Measurements from ENCODE around the gene NXPH4. TPM values are rescaled to one million over a fixed set of nuclear protein-coding genes. Genes with fewer than 3 reads are reported as not detected.

The NXPH4 gene
- total and polyA plus RNA-seq, 9 donors: 0.13 to 0.20 TPM; not detected in 7

DNA sequence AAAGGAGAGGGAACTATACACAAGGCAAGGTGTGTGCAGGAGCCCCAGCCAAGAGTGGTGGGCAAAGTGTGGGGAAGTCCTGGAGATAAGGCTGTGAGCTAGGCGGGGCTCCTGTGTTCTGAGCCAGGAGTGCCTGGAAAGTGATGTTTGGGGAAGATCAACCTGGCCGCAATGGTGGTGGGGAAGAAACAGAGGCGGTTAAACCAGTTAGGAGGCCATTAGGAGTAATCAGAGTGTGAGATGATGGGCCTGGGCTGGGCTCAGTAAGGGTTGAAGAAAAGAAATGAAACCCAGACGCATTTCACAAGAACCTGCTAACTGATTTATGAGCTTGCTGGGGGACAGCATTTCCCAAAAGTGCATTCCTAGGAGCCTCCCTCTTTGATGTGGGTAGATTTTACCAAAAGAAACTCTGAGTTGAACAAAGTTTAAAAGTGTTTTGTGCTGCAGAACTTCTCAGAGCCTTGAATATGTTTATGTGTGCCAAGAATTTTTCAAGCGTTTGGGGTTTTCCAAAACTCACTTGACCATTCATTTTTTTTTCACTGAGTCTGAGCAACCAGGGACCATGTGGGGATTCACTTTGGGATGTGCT, 34.9 kb upstream of the NXPH4 start:
- Histone ChIP-seq H3K27me3 (no peaks in the 10 kb centered on the region), H3K27ac (no peak overlapping the region), H3K36me3 (peaks cover 2% of the 10 kb centered on the region), H3K4me1 (ENCODE audit: insufficient read depth) (no peaks in the 10 kb centered on the region), H3K9me3 (no peaks in the 10 kb centered on the region), H3K4me3 (no peak overlapping the region)
- no peak for DNase-seq
- 47 to 69% (median 57%) methylated on average over 5 of the region's 5 CpGs for WGBS, 3 donors
- TF ChIP-seq, protein P1, sequence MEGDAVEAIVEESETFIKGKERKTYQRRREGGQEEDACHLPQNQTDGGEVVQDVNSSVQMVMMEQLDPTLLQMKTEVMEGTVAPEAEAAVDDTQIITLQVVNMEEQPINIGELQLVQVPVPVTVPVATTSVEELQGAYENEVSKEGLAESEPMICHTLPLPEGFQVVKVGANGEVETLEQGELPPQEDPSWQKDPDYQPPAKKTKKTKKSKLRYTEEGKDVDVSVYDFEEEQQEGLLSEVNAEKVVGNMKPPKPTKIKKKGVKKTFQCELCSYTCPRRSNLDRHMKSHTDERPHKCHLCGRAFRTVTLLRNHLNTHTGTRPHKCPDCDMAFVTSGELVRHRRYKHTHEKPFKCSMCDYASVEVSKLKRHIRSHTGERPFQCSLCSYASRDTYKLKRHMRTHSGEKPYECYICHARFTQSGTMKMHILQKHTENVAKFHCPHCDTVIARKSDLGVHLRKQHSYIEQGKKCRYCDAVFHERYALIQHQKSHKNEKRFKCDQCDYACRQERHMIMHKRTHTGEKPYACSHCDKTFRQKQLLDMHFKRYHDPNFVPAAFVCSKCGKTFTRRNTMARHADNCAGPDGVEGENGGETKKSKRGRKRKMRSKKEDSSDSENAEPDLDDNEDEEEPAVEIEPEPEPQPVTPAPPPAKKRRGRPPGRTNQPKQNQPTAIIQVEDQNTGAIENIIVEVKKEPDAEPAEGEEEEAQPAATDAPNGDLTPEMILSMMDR (IDR thresholded peaks at IDR 0.05): no peak
- no peak for TF ChIP-seq POLR2A (IDR thresholded peaks at IDR 0.05)
- TF ChIP-seq EP300 (IDR thresholded peaks at IDR 0.05): no peak
- intact Hi-C loops (cut with DNase I): loop anchor here in 3 of 4 donors (2.0 to 5.0 kb wide), 3 partner anchors 54 to 114 kb away; partner anchors contain the start of gene LRP1 (in 1 of the 3)

DNA sequence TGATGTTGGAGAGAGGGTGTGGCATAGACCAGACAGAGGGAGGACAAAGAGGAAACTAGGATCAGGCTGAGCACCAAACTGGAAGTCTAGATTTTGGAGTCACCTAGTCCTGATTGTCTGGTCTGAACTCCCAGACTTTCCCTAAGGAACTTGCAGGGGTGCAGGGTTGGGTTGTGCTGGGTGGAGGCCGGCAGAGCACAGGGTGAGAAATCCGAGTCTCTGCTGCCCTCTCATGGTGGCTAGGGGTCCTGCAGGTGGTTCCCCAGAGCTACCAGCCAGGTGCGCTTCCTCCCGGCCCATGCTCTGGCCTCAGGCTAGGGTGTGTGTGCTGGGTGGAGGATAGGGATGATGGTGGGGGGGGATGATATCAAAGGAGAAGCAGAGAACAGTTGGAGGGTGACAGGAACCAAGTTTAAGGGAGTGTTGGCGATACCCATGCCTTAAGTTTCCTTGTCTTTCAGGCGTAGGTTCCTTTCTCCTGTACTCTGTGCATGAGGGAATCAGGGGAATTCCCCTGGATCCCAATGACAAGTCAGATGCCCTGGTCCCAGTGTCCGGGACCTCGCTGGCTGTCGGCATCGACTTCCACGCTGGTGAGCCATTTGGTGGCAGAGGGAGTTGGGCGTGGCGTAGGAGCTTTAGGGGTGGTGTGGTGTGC, 33.5 kb upstream of the NXPH4 start:
- no peak overlapping the region for H3K27ac ChIP-seq
- H3K4me3 ChIP-seq: no peak overlapping the region
- intact Hi-C loops (cut with DNase I): loop anchor here in 3 of 4 donors (2.0 to 5.0 kb wide), 3 partner anchors 56 to 116 kb away; partner anchors contain the start of gene LRP1 (in 1 of the 3)
- H3K9me3 ChIP-seq: no peaks in the 10 kb centered on the region
- H3K36me3 ChIP-seq: peaks cover 2% of the 10 kb centered on the region
- DNase-seq: peak; percentile 67 to 87 (median 83)
- peak; percentile 13 for TF ChIP-seq POLR2A (IDR thresholded peaks at IDR 0.05)
- no peak for TF ChIP-seq EP300 (IDR thresholded peaks at IDR 0.05)
- TF ChIP-seq, protein P1 (IDR thresholded peaks at IDR 0.05): peak; percentile 58 to 92 (median 91)
- 65 to 66% (median 65%) methylated on average over 13 of the region's 13 CpGs for WGBS, 3 donors
- no peaks in the 10 kb centered on the region for H3K27me3 ChIP-seq
- H3K4me1 ChIP-seq (ENCODE audit: insufficient read depth): no peaks in the 10 kb centered on the region

DNA sequence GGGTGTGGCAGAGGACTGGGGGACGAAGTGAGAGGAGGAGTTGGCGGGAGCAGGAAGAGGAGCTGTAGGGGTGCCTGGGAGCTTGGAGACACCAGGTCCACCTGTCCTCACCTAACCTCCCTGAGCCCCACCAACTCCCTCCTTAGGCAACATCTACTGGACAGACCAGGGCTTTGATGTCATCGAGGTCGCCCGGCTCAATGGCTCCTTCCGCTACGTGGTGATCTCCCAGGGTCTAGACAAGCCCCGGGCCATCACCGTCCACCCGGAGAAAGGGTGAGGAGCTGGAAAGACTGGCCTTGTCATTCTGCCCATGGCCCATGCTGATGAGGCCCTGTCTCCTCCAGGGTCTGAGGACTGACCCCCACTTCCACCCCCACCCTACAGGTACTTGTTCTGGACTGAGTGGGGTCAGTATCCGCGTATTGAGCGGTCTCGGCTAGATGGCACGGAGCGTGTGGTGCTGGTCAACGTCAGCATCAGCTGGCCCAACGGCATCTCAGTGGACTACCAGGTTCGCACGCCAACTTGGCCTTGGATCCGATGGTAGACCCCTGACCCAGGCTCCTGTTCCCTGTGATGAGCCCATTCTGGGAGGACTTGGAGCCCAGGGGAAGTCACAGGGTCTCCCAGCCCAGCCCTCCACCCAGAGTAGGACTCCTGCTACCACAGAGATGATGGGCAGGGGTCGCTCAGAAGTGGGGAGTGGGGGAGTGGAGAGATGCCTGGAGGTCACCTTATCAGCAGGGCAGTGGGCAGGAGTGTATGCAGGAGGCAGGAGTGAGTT, 32.5 kb upstream of the NXPH4 start:
- Histone ChIP-seq H3K4me1 (ENCODE audit: insufficient read depth) (no peaks in the 10 kb centered on the region), H3K9me3 (no peaks in the 10 kb centered on the region), H3K27ac (no peak overlapping the region), H3K27me3 (no peaks in the 10 kb centered on the region), H3K4me3 (no peak overlapping the region), H3K36me3 (peaks cover 2% of the 10 kb centered on the region)
- WGBS, 3 donors: 85 to 90% (median 89%) methylated on average over 21 to 22 of the region's 22 CpGs
- intact Hi-C loops (cut with DNase I): loop anchor here in 3 of 4 donors (2.0 to 5.0 kb wide), 3 partner anchors 57 to 117 kb away; partner anchors contain the start of gene LRP1 (in 1 of the 3)
- DNase-seq: no peak
- TF ChIP-seq, protein P1 (IDR thresholded peaks at IDR 0.05): no peak
- TF ChIP-seq POLR2A (IDR thresholded peaks at IDR 0.05) (no peak), EP300 (IDR thresholded peaks at IDR 0.05) (no peak)

DNA sequence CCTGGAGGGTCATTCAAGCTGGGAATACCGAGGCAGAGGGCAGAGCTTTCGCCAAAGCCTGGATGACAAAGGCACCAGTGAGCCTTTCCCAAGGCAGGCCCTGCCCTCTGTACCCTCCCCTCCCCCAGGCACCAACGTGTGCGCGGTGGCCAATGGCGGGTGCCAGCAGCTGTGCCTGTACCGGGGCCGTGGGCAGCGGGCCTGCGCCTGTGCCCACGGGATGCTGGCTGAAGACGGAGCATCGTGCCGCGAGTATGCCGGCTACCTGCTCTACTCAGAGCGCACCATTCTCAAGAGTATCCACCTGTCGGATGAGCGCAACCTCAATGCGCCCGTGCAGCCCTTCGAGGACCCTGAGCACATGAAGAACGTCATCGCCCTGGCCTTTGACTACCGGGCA, 31.2 kb upstream of the NXPH4 start:
- Histone ChIP-seq H3K27me3 (no peaks in the 10 kb centered on the region), H3K4me1 (ENCODE audit: insufficient read depth) (no peaks in the 10 kb centered on the region), H3K4me3 (no peak overlapping the region), H3K27ac (no peak overlapping the region), H3K9me3 (no peaks in the 10 kb centered on the region), H3K36me3 (peaks cover 2% of the 10 kb centered on the region)
- 85 to 92% (median 89%) methylated on average over 23 to 25 of the region's 25 CpGs for WGBS, 3 donors
- no peak for DNase-seq
- intact Hi-C loops (cut with DNase I): loop anchor here in 1 of 4 donors (5.0 kb wide), 1 partner anchor 113 kb away; no protein-coding TSS in a partner anchor
- TF ChIP-seq POLR2A (IDR thresholded peaks at IDR 0.05): no peak
- TF ChIP-seq, protein P1 (IDR thresholded peaks at IDR 0.05): no peak
- no peak for TF ChIP-seq EP300 (IDR thresholded peaks at IDR 0.05)
